ENCODE measurements around the gene RIOX2. TPM values are rescaled to one million over a fixed set of nuclear protein-coding genes. Genes with fewer than 3 reads are reported as not detected.
A peak's percentile ranks its signal among the peaks of the same experiment; 100 is the strongest.

Gene RIOX2
- total and polyA plus RNA-seq, 2 of the 13 experiments (the other 11 are each of a cell fraction or from before 2014, with no cell fraction given) = 19.9 to 43.3 TPM

GRCh38 chr3:97996988-97997387 is 24.8 kb upstream of the RIOX2 start (continued):
- TF ChIP-seq CEBPG (CRISPR knock-in tag; IDR thresholded peaks at IDR 0.05) (no peak), NFYC (CRISPR knock-in tag; IDR thresholded peaks at IDR 0.05) (no peak), ZNF20 (CRISPR knock-in tag; IDR thresholded peaks at IDR 0.05) (no peak), ZNF777 (CRISPR knock-in tag; IDR thresholded peaks at IDR 0.05) (no peak), JUN (CRISPR knock-in tag; IDR thresholded peaks at IDR 0.05) (no peak), TAF1 (CRISPR knock-in tag; IDR thresholded peaks at IDR 0.05) (no peak), MIER3 (CRISPR knock-in tag; IDR thresholded peaks at IDR 0.05; ENCODE audit: borderline replicate concordance) (no peak)
- TF ChIP-seq, protein P1, sequence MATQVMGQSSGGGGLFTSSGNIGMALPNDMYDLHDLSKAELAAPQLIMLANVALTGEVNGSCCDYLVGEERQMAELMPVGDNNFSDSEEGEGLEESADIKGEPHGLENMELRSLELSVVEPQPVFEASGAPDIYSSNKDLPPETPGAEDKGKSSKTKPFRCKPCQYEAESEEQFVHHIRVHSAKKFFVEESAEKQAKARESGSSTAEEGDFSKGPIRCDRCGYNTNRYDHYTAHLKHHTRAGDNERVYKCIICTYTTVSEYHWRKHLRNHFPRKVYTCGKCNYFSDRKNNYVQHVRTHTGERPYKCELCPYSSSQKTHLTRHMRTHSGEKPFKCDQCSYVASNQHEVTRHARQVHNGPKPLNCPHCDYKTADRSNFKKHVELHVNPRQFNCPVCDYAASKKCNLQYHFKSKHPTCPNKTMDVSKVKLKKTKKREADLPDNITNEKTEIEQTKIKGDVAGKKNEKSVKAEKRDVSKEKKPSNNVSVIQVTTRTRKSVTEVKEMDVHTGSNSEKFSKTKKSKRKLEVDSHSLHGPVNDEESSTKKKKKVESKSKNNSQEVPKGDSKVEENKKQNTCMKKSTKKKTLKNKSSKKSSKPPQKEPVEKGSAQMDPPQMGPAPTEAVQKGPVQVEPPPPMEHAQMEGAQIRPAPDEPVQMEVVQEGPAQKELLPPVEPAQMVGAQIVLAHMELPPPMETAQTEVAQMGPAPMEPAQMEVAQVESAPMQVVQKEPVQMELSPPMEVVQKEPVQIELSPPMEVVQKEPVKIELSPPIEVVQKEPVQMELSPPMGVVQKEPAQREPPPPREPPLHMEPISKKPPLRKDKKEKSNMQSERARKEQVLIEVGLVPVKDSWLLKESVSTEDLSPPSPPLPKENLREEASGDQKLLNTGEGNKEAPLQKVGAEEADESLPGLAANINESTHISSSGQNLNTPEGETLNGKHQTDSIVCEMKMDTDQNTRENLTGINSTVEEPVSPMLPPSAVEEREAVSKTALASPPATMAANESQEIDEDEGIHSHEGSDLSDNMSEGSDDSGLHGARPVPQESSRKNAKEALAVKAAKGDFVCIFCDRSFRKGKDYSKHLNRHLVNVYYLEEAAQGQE (IDR thresholded peaks at IDR 0.05; ENCODE audit: borderline replicate concordance in 1 of 2, low read depth in 1 of 2, low read length in 2 of 2) = no peak

- H3K9ac ChIP-seq (ENCODE audit: insufficient read depth, low read depth, low read length) = no peak overlapping the region
- ATAC-seq (peak; percentile 85), DNase-seq (ENCODE audit: low spot score) (peak; percentile 58), FAIRE-seq (peak; percentile 59)
- peak overlapping the region; percentile 18 for H3K27ac ChIP-seq (ENCODE audit: extremely low read length, insufficient read depth, low read length)
- H2AFZ ChIP-seq (ENCODE audit: low read length) = no peak overlapping the region
- 38% methylated on average over 2 of the region's 2 CpGs for WGBS (ENCODE audit: low lambda C conversion rate)
- no peaks in the 10 kb centered on the region for H3K9me3 ChIP-seq (ENCODE audit: low read length)
- no peaks in the 10 kb centered on the region for H3K79me2 ChIP-seq (ENCODE audit: insufficient read depth, low read length)
- H3K4me3 ChIP-seq (replicated peaks in 1 of 3; ENCODE audit: insufficient read depth in 1 of 3, low read depth in 2 of 3, low read length in 3 of 3) = no peak overlapping the region
- H3K27me3 ChIP-seq (ENCODE audit: control insufficient read depth in 1 of 2, insufficient read depth in 2 of 2, low read length in 2 of 2) = no peaks in the 10 kb centered on the region
- intact Hi-C loops (cut with micrococcal nuclease; ENCODE audit: unreplicated experiment) (loop anchor here (1.0 kb wide), 1 partner anchor 16 kb away; no protein-coding TSS in a partner anchor), in situ Hi-C loops (cut with HindIII; ENCODE audit: extremely low pct_ligation_motif_present, low pct_unique_long_range_greater_than_20kb) (no loop called here)
- peak overlapping the region; percentile 47 for H3K4me2 ChIP-seq (ENCODE audit: low read depth, low read length)
- BruUV-seq (replicated peaks) = no TSS peak
- H3K4me1 ChIP-seq (ENCODE audit: insufficient read depth, low read length) = peaks cover 60% of the 10 kb centered on the region
- ChIA-PET POLR2A (interaction anchor here (0.6 to 1.6 kb wide), 4 partner anchors 16 to 172 kb away, joined by 3 to 17 read pairs (median 6); partner anchors contain the start of gene CRYBG3), CTCF (ENCODE audit: low intra/inter-chr PET ratio, low total read pairs) (no interaction called here)
- no peaks in the 10 kb centered on the region for H4K20me1 ChIP-seq (ENCODE audit: insufficient read depth, low read length)
- H3K36me3 ChIP-seq (replicated peaks in 1 of 2; ENCODE audit: control insufficient read depth in 1 of 2, insufficient read depth in 2 of 2, low read length in 2 of 2) = no peaks in the 10 kb centered on the region
- TF ChIP-seq PLSCR1 (CRISPR knock-in tag; IDR thresholded peaks at IDR 0.05; ENCODE audit: borderline replicate concordance) (no peak), KLF11 (CRISPR knock-in tag; IDR thresholded peaks at IDR 0.05) (no peak), ZKSCAN5 (CRISPR knock-in tag; IDR thresholded peaks at IDR 0.05) (no peak), PTBP1 (IDR thresholded peaks at IDR 0.05; ENCODE audit: low read depth, low read length, poor library complexity, severe bottlenecking) (no peak), CC2D1A (CRISPR knock-in tag; IDR thresholded peaks at IDR 0.05) (no peak), MNT (IDR thresholded peaks at IDR 0.05) (no peak), ZNF713 (CRISPR knock-in tag; IDR thresholded peaks at IDR 0.05) (no peak), ZFP90 (CRISPR knock-in tag; IDR thresholded peaks at IDR 0.05; ENCODE audit: borderline replicate concordance) (no peak), SOX6 (IDR thresholded peaks at IDR 0.05) (no peak), SOX6 (CRISPR knock-in tag; IDR thresholded peaks at IDR 0.05) (peak; percentile 63), ZNF124 (CRISPR knock-in tag; IDR thresholded peaks at IDR 0.05) (no peak)
These were observed 22.2 kb upstream of the RIOX2 start for GRCh38 chr3:97994328-97994945.

Data from HepG2 (cell line).